GM21381 (cell line): ENCODE measurements around the gene OR5K2.

Experiments
- ATAC-seq: cut with Tn5 transposase; IDR thresholded peaks from one replicate; pipeline ENCODE4 v1.9.1; 2021; ENCODE audit warnings: mild to moderate bottlenecking, moderate library complexity; ENCODE audit not compliant: unreplicated experiment

OR5K2 gene

GRCh38 chr3:98521897-98522543 lies 24.5 kb downstream of the OR5K2 start:
- peak; percentile 39 for ATAC-seq

GRCh38 chr3:98522544-98523281 lies 25.2 kb downstream of the OR5K2 start, which contains the start of gene CLDND1:
TSS of gene CLDND1 (minus strand) at chr3:98522902. CDS start at chr3:98521424, 1,478 bp downstream.
- ATAC-seq = peak; percentile 86

- ATAC-seq = no peak
Observed at GRCh38 chr3:98525494-98525893, 28.0 kb downstream of the OR5K2 start.

GRCh38 chr3:98528474-98529346 lies 31.2 kb downstream of the OR5K2 start:
- ATAC-seq = no peak

- ATAC-seq = no peak
Observed at GRCh38 chr3:98529856-98530459, 32.5 kb downstream of the OR5K2 start.

- ATAC-seq = no peak
Observed at GRCh38 chr3:98530676-98531075, 33.2 kb downstream of the OR5K2 start.

- ATAC-seq = peak; percentile 29
Observed at GRCh38 chr3:98531622-98532274, 34.3 kb downstream of the OR5K2 start, which contains the start of gene GPR15. TSS of gene GPR15 (plus strand) at chr3:98531978. CDS start at chr3:98532034, 56 bp downstream.

- ATAC-seq = no peak
Observed at GRCh38 chr3:98532275-98532637, 34.8 kb downstream of the OR5K2 start.

- no peak for ATAC-seq
Observed at GRCh38 chr3:98532709-98533571, 35.5 kb downstream of the OR5K2 start.

GRCh38 chr3:98534168-98534567 lies 36.7 kb downstream of the OR5K2 start:
- no peak for ATAC-seq

- ATAC-seq = no peak
Observed at GRCh38 chr3:98534734-98535133, 37.3 kb downstream of the OR5K2 start.

- ATAC-seq = peak; percentile 65
Observed at GRCh38 chr3:98536456-98537017, 39.1 kb downstream of the OR5K2 start.

GRCh38 chr3:98540346-98540745 lies 42.9 kb downstream of the OR5K2 start:
- peak; percentile 46 for ATAC-seq

GRCh38 chr3:98541695-98542094 lies 44.2 kb downstream of the OR5K2 start:
- ATAC-seq = no peak

GRCh38 chr3:98542623-98543022 lies 45.1 kb downstream of the OR5K2 start:
- no peak for ATAC-seq

- ATAC-seq = peak; percentile 48
Observed at GRCh38 chr3:98545940-98546339, 48.5 kb downstream of the OR5K2 start.
